Measurements from ENCODE around the gene TACR2.

DNA sequence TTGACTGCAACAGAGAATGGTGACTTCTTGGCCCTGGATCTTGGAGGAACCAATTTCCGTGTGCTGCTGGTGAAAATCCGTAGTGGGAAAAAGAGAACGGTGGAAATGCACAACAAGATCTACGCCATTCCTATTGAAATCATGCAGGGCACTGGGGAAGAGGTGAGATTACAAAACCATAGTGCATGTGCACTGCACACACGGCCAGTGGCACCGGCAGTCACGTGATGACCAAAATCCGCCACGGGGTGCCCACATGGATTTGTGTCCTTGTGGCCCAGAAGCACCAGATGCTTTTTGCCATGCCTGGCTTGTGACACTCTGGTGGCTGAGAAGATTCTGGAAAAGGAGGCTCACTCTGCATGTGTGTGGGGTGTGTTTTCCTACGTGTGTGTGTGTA, 32.4 kb downstream of the TACR2 start:
- TF ChIP-seq CTCF (IDR thresholded peaks at IDR 0.05; ENCODE audit: insufficient read depth, low read length, poor library complexity, severe bottlenecking) = no peak
- no peak for TF ChIP-seq EZH2phosphoT487 (conservative IDR thresholded peaks at IDR 0.05; ENCODE audit: low read length)

Measured in SU-DHL-6 (cell line).